Stimulated activated CD8-positive, alpha-beta memory T cell treated with anti-CD3 and anti-CD28 coated beads, Interleukin-4, amount 100 ng/mL, for 1 hour (primary cell): Measurements from ENCODE around the gene CDK14.
"Not testable (repeated sequence)": the region's sequence is repeated elsewhere in the genome, so short reads cannot be mapped to it uniquely, and the experiment has no call there.

Experiments
- DNase-seq, 2 donors: peaks; one replicate each; pipeline ENCODE4 v3.0.0-alpha.2; 2020; ENCODE audit warnings: low read depth in 2 of 2, low spot score in 1 of 2

The CDK14 gene

DNA sequence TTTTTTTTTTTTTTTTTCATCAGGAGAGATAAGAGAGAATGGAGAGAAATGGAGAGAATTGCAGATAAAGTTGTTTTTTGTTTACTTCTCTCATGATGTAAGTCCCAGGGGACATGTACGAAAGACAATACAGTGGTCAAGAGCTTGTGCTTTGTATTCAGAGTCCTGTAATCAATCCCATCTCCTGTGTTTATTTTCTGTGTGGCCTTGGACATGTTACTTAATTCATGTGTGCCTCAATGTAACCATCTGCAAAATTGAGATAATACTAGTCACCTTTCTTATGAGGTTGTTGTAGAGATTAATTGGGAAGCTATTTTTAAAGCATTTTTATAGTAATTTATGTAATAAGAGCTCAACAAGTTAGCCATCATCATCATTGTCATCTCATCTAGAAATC, 117.5 kb downstream of the CDK14 start:
- DNase-seq = no peak

DNA sequence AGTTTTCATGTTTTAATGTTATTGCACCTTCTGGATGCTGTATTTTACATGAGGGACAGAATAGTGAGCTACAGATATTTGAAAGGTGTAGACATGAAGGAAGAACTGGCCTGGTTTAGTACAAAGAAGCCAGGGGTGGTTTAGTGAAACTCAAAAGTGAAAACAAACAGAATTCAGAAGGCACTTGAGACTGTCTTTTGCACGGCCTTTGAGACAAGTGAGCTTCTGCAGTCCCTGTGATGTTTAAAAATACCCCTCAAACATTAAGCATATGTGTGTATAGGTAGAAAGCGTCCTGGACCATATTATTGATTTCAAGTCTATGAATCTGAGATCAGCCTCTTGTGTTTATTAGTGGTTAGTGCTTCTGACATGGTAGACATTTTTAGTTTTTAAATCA, 118.9 kb downstream of the CDK14 start:
- no peak for DNase-seq

DNA sequence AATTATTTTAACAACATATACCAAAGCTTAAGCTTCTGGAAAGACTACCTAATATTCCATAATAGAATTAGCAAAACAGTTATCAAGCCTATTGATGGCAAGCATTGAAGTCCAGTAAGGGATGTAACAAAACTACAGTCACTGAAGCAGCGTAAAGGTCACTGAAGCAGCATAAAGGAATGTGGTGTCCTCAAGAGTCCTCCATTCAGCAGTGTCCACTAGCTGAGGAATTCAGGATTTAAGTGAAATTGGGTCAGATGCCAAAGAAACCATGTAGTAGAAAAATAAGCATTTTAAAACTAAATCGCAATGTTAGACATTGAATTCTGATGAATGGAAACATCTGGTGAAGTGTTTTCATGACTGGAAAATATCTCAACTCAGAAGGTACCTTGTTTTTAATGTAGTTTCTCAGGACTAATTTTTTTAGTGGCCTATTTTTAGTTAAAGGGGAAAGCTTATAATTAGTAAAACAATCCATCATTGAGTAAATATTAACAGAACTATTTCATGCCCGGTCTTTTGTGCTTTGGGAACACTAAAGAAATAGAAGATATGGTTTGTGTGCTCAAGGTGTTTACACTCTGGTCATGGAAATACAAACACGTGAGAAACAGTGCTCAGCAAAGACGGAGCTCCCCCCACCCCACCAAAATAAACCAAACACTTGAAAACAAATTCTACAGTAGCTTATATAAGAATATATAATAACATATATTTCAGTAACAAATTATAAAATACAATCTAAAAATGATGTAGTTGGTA, 121.4 kb downstream of the CDK14 start:
- no peak for DNase-seq

DNA sequence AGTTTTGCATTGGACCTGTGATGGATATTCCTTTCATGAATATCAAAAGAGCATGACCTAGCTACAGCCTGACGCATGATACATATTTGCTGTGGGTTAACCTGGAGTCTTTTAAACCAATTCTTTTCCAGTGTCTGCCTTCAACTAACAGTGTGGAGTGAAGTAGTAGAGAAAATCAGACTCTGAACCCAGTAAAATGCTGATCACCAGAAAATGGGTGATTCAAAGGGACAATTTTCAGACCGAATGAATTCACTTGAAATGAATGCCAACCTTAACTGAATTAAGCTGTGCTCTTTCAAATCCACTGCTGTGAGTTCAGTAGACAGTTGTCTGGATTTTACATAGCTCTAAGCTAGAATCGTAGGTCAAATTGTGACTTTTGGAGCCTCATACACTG, 123.0 kb downstream of the CDK14 start:
- DNase-seq = no peak

DNA sequence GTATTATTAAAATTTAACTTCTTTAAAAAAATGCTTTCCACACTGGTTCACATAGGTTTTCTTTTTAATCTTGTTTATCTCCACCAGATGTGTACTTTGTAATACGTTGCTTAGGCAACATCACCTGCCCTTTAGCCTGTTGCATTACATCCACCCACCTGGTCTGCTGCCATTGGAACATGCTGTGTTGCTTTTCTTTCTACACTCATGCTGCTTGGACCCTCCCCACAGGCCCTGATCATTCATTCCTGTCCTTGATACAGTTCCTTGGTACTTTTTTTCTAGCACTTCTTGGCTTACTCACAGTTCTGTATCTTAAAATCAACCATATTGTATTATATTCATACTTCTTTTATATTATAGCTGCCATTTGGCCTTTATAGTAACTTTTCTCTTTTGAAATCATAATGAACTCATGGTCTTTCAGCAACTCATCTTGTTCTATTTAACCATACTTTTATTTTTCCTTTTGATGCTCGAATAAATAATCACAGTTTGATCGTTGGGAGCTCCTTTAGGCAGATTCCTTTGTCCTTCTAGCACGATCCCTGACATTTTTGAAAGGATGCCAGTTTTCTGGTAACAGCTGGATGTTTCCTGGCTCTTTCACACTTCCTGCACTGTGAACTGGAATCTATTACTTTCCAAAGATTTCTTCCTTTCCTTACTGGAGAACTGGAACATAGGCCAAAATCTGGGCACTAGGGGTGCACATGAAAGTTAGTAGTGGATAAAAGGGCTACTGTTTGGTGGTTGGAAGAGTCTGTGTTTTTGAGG, 125.1 kb downstream of the CDK14 start:
- no peak for DNase-seq

DNA sequence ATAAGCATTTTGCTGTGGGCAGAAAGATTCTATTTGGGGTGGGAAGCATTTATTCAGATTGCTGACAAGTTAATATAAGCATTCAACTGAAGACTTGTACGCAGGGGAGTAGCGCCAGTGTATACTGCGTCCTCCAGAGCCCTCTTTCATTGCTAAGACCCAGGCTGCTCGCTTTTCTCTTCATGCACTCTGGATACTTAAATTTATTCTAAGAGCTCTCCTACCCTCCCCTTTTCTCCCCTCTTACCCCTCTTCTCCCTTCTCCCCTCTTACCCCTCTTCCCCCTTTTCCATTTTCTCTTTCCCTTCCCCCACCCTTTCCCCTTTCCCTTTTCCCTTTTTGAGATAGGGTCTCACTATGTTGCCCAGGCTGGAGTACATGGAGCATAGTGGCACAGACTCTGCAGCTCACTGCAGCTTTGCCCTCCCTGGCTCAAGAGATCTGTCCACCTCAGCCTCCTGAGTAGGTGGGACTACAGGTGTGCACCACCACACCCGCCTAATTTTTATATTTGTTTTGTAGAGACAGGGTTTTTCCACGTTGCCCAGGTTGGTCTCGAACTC, 125.8 kb downstream of the CDK14 start:
- no peak for DNase-seq

DNA sequence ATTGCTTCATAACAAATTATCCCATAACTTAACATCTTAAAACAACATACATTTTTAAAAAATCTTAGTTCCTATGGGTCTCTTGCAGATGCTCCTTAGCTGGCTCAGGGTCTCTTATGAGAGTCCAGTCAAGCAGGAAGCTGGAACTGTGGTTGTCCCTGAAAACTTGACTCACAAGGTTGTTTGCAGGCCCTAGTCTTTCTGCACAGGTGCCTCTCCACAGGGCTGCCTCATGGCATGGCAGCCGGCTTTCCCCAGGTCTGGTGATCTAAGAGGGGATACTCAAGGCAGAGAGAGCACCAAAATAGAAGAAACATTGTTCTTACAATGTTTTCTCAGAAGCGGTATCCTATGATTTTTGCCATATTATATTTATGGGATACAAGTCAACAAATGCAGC, 127.1 kb downstream of the CDK14 start:
- no peak for DNase-seq

DNA sequence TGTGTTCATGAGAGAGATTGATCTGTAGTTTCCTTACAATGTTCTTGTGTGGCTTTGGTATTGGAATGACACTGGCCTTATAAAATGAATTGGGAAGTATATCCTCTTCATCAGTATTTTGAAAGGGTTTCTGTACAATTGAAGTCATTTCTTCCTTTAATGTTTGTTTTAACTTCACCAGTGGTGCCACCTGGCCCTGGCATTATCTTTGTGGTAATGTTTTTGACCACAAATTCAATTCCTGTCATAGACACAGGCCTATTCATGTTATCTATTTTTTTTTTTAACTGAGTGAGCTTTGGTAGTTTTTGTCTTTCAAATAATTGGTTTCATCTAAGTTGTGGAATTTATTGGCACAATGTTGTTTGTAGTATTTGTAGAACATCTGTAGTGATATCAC, 127.7 kb downstream of the CDK14 start:
- no peak for DNase-seq

DNA sequence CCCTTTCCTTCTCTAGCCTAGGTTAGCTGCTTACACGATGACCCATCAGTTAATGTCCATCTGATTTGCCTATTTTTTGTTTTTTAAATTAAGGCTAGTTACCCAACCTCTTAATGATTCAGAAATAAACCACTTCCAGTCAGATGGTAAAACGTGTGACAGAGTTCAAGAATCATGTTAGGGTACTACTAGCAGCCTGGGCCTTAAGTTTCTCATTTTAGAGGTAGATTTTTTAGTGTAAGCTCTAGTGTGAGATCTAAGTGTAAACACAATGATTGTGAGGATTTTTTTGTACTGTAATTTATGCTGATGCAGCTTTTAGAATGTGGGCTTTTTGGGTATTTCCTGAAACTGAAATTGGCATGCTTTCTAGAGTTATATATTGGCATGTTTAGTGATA, 130.0 kb downstream of the CDK14 start:
- DNase-seq = no peak

DNA sequence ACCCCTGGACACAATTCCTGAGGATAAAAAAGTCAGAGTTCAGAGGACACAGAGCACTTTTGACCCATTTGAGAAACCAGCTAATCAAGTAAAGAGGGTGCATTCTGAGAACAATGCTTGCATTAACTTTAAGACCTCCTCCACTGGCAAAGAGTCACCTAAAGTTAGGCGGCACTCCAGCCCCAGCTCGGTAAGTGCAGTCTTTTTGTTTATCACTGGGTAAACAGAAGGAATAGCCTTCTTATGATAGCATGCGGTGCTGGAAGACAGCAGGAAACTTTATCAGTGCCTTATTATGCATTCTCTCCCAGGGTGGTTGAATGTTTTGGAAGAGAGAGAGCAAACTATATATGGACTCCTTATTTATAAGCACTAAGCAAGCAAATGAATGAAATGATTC, 130.5 kb downstream of the CDK14 start:
- no peak for DNase-seq

DNA sequence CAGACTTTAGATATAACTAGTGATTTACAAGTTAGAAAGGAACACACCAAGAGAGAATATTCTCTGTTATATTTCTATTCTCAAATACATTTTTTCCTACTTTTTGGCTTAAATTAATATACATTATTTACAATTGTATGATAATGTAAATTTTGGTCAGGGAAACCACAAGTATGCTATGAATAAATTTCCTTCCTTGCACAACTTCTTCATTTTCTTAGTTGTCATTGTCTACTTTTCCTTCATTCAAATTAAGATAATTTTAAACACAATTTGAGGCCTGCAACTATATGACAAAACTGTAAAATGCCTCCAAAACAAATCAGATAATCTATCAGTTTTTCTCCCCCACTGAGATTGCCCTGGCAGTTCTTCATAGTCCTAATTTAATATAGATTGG, 131.3 kb downstream of the CDK14 start:
- DNase-seq = no peak

DNA sequence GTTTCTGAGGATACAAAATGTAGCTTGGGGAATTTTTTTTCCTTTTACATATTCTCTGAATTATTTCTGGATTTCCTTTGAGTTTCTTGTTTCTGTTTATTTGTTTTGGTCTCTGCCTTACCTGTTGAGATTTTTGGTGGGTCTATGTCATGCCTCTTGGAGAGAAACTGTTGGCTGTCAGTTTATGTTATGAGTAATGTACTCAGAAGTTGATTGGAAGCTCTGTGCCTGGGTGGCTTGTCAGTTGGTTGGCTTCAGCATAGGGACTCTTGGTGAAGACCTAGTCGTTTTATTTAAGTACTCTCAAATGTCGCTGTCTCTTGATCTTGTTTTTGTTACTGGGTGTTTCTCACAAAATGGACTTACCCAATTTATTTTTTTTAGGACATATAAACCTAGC, 132.4 kb downstream of the CDK14 start:
- DNase-seq = no peak

DNA sequence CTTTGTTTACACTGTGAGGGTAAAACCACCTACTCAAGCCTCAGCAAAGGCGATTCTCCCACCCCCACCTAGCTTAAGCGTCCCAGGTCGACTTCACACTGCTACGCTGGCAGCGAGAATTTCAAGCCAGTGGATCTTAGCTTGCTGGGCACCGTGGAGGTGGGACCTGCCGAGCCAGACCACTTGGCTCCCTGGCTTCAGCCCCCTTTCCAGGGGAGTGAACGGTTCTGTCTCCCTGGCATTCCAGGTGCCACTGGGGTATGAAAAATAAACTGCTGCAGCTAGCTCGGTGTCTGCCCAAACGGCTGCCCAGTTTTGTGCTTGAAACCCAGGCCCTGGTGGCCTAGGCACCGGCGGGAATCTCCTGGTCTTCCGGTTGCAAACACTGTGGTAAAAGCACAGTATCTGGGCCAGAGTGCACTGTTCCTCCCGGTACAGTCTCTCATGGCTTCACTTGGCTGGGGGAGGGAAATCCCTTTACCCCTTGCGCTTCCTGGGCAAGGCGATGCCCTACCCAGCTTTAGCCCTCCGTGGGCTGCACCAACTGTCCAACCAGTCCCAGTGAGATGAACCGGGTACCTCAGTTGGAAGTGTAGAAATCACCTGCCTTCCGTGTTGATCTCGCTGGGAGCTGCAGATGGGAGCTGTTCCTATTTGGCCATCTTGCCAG, 139.6 kb downstream of the CDK14 start:
- DNase-seq = not testable (repeated sequence)

DNA sequence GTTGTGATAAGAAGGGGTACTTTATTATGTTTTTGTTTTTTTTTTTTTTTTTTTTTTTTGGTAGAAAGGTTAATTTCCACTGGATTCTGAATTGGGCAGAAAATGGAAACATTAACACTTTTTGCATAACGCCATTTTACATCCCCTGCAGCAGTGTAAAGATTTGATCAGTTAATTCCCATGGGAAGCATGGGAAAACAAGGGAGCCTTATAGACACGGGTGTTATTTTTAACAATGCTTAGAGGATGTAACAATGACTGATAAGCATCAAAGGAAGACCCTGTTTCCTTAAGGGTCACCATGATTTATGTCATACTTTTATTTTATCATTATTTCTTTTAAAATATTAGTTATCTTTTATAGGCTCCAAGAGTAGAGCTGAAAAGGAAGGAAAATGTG, 140.2 kb downstream of the CDK14 start:
- no peak for DNase-seq

DNA sequence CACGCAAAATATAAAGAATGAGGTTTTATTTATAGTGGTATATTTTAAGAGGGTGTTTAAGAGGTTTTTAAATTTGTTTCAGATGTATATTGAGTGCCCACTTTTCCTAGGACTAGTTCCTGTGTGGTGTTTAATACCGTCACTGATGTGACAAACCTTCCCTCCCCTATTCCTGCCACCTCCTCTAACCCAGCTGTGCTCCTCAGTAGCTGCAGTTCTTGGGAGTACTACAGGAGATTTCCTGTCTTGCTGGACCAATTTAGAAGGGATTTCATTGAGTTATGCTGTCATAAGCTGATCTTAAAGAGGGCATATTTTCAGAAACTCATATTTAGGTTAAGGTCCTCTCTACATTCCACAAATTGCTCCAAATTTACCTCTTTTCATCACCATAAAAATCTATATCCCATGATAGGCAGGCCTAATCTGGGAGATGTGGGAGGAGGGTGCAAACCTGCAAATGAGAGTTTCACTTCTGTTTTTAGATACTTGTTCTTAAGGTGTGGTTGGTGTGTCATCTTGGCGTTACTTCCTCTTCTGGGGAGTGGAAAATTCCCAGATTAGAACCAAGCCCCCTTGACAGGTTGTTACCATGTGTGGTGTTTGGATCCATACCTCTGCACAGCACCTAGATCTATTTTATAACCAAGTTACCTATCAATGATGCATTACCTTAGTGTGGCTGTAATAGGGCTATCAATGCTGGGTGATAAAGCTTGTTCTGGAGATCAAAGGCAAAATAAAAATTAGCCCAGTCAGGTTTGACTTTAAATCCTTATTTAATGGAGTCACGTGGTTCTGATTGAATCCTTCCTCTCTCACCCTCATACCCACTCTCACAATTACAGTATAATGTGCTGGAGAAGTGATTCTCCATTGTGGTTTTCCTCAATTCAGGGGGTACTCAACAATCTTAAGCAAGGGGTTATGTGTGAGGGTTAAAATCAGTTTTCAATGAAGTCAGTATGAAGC, 141.1 kb downstream of the CDK14 start:
- DNase-seq = no peak

DNA sequence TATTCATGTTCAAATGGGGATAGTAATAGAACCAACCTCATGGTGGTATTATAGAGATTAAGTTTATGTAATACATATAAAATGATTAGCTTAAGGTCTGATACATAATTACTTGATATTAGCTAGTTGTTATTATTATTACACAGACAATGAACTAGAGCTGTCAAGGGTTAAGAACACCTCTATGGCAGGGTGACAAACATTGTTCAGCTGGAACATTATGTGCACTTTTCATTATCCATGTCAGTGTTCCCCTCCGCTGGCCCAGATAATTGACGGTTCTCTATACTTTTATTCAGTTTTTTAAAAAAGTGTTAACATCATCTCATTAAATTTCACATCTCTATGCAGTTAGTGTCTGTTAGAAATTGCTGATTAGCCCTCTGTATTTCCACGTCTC, 142.1 kb downstream of the CDK14 start:
- no peak for DNase-seq

DNA sequence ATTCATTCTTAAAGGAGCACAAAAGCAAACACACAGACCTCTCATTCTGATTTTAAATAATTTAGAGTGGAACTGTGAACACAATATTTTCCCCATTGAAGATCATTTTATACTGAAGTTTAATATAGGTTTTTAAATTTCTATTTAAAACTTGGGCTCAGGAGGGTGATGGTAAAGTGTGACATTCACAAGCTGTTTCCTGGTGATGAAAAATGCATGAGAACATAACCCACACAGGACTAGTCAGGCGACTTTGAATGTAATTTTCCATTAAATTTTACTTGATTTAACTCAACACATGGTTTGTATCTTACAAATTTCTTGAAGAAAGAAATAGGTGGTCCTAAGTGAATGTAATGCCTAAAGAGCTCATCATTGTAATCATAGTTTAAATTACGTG, 143.6 kb downstream of the CDK14 start:
- DNase-seq = no peak

DNA sequence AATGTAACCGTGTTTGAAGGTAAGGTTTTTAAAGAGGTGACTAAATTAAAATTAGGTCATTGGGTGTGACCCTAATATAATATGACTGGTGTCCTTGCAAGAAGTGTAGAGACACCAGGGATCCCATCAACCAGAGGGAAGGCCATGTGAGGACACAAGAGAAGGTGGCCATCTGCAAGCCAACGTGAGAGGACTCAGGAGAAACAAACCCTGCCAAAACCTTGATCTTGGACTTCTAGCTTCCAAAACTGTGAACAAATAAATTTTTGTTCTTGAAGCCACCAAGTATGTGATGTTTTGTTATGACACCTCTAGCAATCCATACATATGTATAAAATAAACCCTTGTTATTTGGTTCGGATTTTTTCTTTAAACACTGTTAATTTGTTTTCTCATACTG, 144.3 kb downstream of the CDK14 start:
- DNase-seq = no peak

DNA sequence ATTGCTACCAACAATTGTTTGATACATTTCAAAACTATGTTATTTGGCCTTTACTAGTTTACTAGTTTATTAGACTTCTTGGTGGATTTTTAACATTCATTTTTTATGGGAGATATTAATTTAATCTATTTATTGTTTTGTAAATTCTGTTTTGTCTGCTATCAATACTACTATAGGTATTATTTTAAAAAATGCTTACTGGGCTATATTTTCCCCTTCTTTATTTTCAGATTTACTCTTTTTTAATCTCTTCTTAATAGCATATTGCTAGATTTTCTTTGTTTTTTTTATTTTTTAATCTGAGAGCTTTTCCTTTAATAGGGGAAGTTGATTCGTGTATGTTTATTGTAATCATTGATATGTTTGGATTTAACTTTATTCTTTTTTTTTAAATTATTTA, 147.5 kb downstream of the CDK14 start:
- no peak for DNase-seq

DNA sequence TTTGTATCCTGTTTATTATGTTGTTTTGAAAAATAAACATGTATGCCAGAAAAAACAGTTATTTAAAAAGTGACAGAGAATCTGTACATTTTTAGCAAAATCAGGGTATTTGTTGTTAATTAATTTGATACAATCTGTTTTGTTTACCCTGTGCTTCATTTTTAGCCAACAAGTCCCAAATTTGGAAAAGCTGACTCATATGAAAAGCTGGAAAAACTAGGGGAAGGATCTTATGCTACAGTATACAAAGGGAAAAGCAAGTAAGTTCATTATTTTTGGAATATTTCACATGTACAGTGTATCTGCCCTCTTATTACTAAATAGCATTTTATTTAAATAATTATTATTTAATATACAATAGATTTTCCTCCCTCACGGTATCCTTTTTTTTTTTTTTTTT, 151.4 kb downstream of the CDK14 start:
- no peak for DNase-seq

DNA sequence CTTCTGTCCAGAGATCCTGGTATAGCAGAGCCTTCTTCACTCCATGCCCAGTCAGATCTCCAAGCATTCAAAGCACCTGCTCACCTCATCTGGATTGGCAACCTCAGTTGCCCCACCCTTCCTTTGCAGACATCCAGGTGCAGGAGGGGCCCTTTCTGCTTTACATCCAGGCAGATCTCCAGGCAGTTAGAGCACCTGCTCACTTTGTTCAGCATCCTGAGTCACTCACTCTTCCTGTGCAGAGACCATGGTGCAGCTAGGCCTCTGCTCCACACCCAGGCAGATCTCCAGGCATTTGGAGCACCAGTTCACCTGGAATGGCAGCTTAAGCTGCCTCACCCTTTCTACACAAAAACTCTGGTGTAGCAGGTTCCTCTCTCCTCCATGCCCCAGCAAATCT, 153.1 kb downstream of the CDK14 start:
- DNase-seq = no peak
